K562 (cell line): Measurements from ENCODE around the gene SYNE2. TPM values are rescaled to one million over a fixed set of nuclear protein-coding genes. Genes with fewer than 3 reads are reported as not detected.

Source experiments
- ATAC-seq: fragments of 200-7000 bp; cut with Tn5 transposase; 3 replicates; pipeline ENCODE4 v1.9.1; 2020; ENCODE audit warnings: moderate library complexity
- BruUV-seq: library from RNA; stranded (reverse); fragments of 400-500 nt; replicated peaks from 2 replicates; lab custom pipeline; 2021; lab: Mats Ljungman, UMichigan
- CTCF ChIA-PET: fragments of 300-600 bp; formaldehyde crosslinking; extraction: SDS; loops from one replicate; lab custom pipeline; 2021; ENCODE audit warnings: low intra/inter-chr PET ratio; lab: Yijun Ruan, JAX
- POLR2A ChIA-PET: fragments of 300-600, 350-650 bp; sonication (Branson Sonifier 250); formaldehyde crosslinking; extraction: SDS; loops from one replicate; lab custom pipeline; 2021; ENCODE audit warnings: antibody characterized with exemption, inconsistent platforms; lab: Yijun Ruan, JAX
- DNase-seq, 4 experiments: peaks; one replicate each; pipeline versions ENCODE4 v3.0.0 to v3.0.0-alpha.2; 2011 to 2018; ENCODE audit warnings: low spot score in 3 of 4, mixed read lengths in 3 of 4; ENCODE audit errors: extremely low read depth in 1 of 4
- FAIRE-seq: peaks from 2 replicates; lab custom pipeline; 2011; peaks lifted over from hg19 to GRCh38; lab: Jason Lieb, UNC
- H2AFZ ChIP-seq: 2 replicates; pipeline ENCODE4 v1.6.0; 2011; ENCODE audit warnings: low read depth, low read length, control low read depth, inconsistent platforms
- H3K27ac ChIP-seq: fragments of 200-600 bp; 3 replicates; pipeline ENCODE4 v1.8.0; 2011; ENCODE audit warnings: low read depth, mild to moderate bottlenecking, control low read depth, inconsistent platforms, low read length, moderate library complexity, mixed read lengths; ENCODE audit errors: extremely low read depth
- H3K27me3 ChIP-seq, 2 experiments: fragments of 300-600 bp in 1 of 2; 2 replicates in 1 of 2; 3 replicates in 1 of 2; pipeline versions ENCODE4 v1.6.0 to v1.8.0; 2011; ENCODE audit warnings: inconsistent platforms in 2 of 2, low read length in 2 of 2, mild to moderate bottlenecking in 1 of 2, mixed read lengths in 1 of 2, moderate library complexity in 1 of 2; ENCODE audit not compliant: control insufficient read depth in 2 of 2, insufficient read depth in 2 of 2
- H3K36me3 ChIP-seq: fragments of 300-600 bp; 3 replicates; pipeline ENCODE4 v1.8.0; 2011; ENCODE audit warnings: mild to moderate bottlenecking, low read length, inconsistent platforms; ENCODE audit not compliant: control insufficient read depth, insufficient read depth
- H3K4me1 ChIP-seq, 2 experiments: fragments of 200-600 bp in 1 of 2; replicated peaks in 1 of 2; 2 replicates in 1 of 2; 3 replicates in 1 of 2; pipeline versions ENCODE4 v1.5.1 to v1.8.0; 2011; ENCODE audit warnings: inconsistent platforms in 2 of 2, low read length in 2 of 2, mild to moderate bottlenecking in 1 of 2, mixed read lengths in 1 of 2, moderate library complexity in 1 of 2; ENCODE audit not compliant: control insufficient read depth in 2 of 2, insufficient read depth in 2 of 2
- H3K4me2 ChIP-seq: 2 replicates; pipeline ENCODE4 v1.6.1; 2011; ENCODE audit warnings: low read length, control low read depth, inconsistent platforms, mixed read lengths; ENCODE audit not compliant: insufficient read depth
- H3K4me3 ChIP-seq: fragments of 200-600 bp; sonication (generic), shearing (Covaris generic); 2 replicates; pipeline ENCODE4 v1.5.1; 2016; ENCODE audit warnings: control low read depth, inconsistent platforms
- H3K79me2 ChIP-seq: fragments of 200-600 bp; 3 replicates; pipeline ENCODE4 v1.8.0; 2011; ENCODE audit warnings: low read length, inconsistent platforms; ENCODE audit not compliant: control insufficient read depth, insufficient read depth
- H3K9ac ChIP-seq, 2 experiments: 2 replicates each; pipeline versions ENCODE4 v1.6.0 to v1.6.1; 2011; ENCODE audit warnings: low read depth in 2 of 2, low read length in 2 of 2, control low read depth in 1 of 2, inconsistent platforms in 1 of 2, mild to moderate bottlenecking in 1 of 2, mixed read lengths in 1 of 2; ENCODE audit not compliant: insufficient read depth in 1 of 2
- H3K9me1 ChIP-seq: one replicate; pipeline ENCODE4 v1.6.0; 2011; ENCODE audit warnings: inconsistent platforms, mild to moderate bottlenecking, low read length, moderate library complexity; ENCODE audit not compliant: control insufficient read depth, insufficient read depth
- H3K9me3 ChIP-seq: replicated peaks from 2 replicates; pipeline ENCODE4 v1.5.1; 2011; ENCODE audit warnings: low read depth, low read length, inconsistent platforms; ENCODE audit not compliant: control insufficient read depth, insufficient read depth
- H4K20me1 ChIP-seq: replicated peaks from 2 replicates; pipeline ENCODE4 v1.6.1; 2011; ENCODE audit warnings: low read length, inconsistent platforms, mixed read lengths; ENCODE audit not compliant: control insufficient read depth, insufficient read depth
- DACH1 ChIP-seq: fragments of 450-650 bp; IDR thresholded peaks from 2 replicates; pipeline ENCODE4 v1.6.1; 2018; ENCODE audit not compliant: partially characterized antibody
- FOXA3 ChIP-seq, 2 experiments: fragments of 450-650 bp in 1 of 2; sonication (generic) in 1 of 2; formaldehyde crosslinking; IDR thresholded peaks in 1 of 2; conservative IDR thresholded peaks in 1 of 2; 2 replicates each; pipeline versions ENCODE4 v1.4.0 to v1.8.0; 2020 to 2022; ENCODE audit warnings: mild to moderate bottlenecking in 2 of 2, missing genetic modification reagents in 1 of 2
- GATA2 ChIP-seq: sonication (generic); formaldehyde crosslinking; IDR thresholded peaks from 2 replicates; pipeline ENCODE4 v1.4.0; 2020; ENCODE audit warnings: mild to moderate bottlenecking, missing genetic modification reagents
- IFI16 ChIP-seq: fragments of 250-450 bp; sonication (Bioruptor Pico); IDR thresholded peaks from 2 replicates; pipeline ENCODE4 v2.1.2; 2022; ENCODE audit warnings: mild to moderate bottlenecking, inconsistent platforms
- MAFK ChIP-seq: IDR thresholded peaks from 2 replicates; pipeline ENCODE4 v1.6.1; 2011; ENCODE audit warnings: low read length, improper control_type of control experiment
- MEF2A ChIP-seq: IDR thresholded peaks from 2 replicates; pipeline ENCODE4 v1.6.1; 2011; ENCODE audit warnings: low read depth, mild to moderate bottlenecking, low read length, moderate library complexity; ENCODE audit not compliant: control insufficient read depth
- MEF2D ChIP-seq: conservative IDR thresholded peaks from 2 replicates; pipeline ENCODE4 v1.6.1; 2016; ENCODE audit warnings: low read depth, missing genetic modification characterization, missing compliant biosample characterization
- MNT ChIP-seq, 2 experiments: fragments of 450-650 bp; conservative IDR thresholded peaks; 2 replicates each; pipeline ENCODE4 v1.6.1; 2017; ENCODE audit warnings: mild to moderate bottlenecking in 2 of 2, moderate library complexity in 2 of 2
- NFE2 ChIP-seq: IDR thresholded peaks from 2 replicates; pipeline ENCODE4 v1.6.1; 2014; ENCODE audit warnings: antibody characterized with exemption, low read depth
- NFE2L1 ChIP-seq: fragments of 450-650 bp; IDR thresholded peaks from 2 replicates; pipeline ENCODE4 v1.6.1; 2016; ENCODE audit warnings: missing genetic modification characterization, low read depth, mild to moderate bottlenecking, missing compliant biosample characterization, moderate library complexity, borderline replicate concordance
- NR3C1 ChIP-seq: sonication (generic); formaldehyde crosslinking; IDR thresholded peaks from 2 replicates; pipeline ENCODE4 v1.8.1; 2022; ENCODE audit warnings: missing genetic modification reagents
- RNF2 ChIP-seq: sonication (generic); IDR thresholded peaks from 2 replicates; pipeline ENCODE4 v1.6.1; 2016
- SAFB ChIP-seq: fragments of 200-400 bp; formaldehyde crosslinking; IDR thresholded peaks from 2 replicates; pipeline ENCODE4 v1.6.1; 2017; ENCODE audit warnings: low read depth, low read length, borderline replicate concordance
- SETDB1 ChIP-seq: IDR thresholded peaks from one replicate; pipeline ENCODE4 v1.6.1; 2012; ENCODE audit warnings: low read length, control low read depth, inconsistent platforms
- USF2 ChIP-seq: sonication (generic); formaldehyde crosslinking; IDR thresholded peaks from 2 replicates; pipeline ENCODE4 v1.5.0; 2020; ENCODE audit warnings: missing genetic modification reagents
- ZBTB1 ChIP-seq: sonication (generic); formaldehyde crosslinking; IDR thresholded peaks from 2 replicates; pipeline ENCODE4 v1.8.1; 2023; ENCODE audit warnings: missing genetic modification reagents, low read depth, mild to moderate bottlenecking, borderline replicate concordance
- ZNF561 ChIP-seq: fragments of 450-650 bp; formaldehyde crosslinking; conservative IDR thresholded peaks from 2 replicates; pipeline ENCODE4 v1.4.0; 2020; ENCODE audit warnings: mild to moderate bottlenecking, moderate library complexity
- ZNF764 ChIP-seq: fragments of 250-450 bp; sonication (Bioruptor Pico); IDR thresholded peaks from 2 replicates; pipeline ENCODE4 v1.4.0; 2020; ENCODE audit warnings: low read depth, mild to moderate bottlenecking, moderate library complexity
- ZNF785 ChIP-seq: fragments of 250-450 bp; sonication (Bioruptor Pico); IDR thresholded peaks from 2 replicates; pipeline ENCODE4 v1.4.0; 2020; ENCODE audit warnings: mild to moderate bottlenecking
- ZNF830 ChIP-seq: fragments of 250-450 bp; sonication (Bioruptor Pico); IDR thresholded peaks from 2 replicates; pipeline ENCODE4 v1.5.0; 2021; ENCODE audit warnings: mild to moderate bottlenecking
- WGBS: fragments of 100-300 bp; shearing (Covaris generic); methylation state at CpG from one replicate; pipeline ENCODE4 v1.1.6; 2016; ENCODE audit warnings: low coverage, mixed read lengths; ENCODE audit not compliant: insufficient coverage; ENCODE audit errors: missing lambda C conversion rate; 5-methylcytosine and 5-hydroxymethylcytosine counted together
- in situ Hi-C: fragments of 300-500 bp; cut with MboI; formaldehyde crosslinking; loops from 4 replicates; pipeline ENCODE4 v1.15.0; 2018; ENCODE audit warnings: inconsistent platforms, mixed read lengths
- intact Hi-C: fragments of 100-400 bp; cut with micrococcal nuclease; formaldehyde crosslinking; loops from 2 replicates; pipeline ENCODE4 v1.14.2; 2022
- polyA plus RNA-seq, 8 experiments: library from polyadenylated mRNA; depleted of rRNA in 4 of 8; stranded (reverse) in 5 of 8; unstranded in 3 of 8; fragments of >200 nt; fragmentation: Nextera tagmentation in 2 of 8; fragmentation: Illumina TruSeq in 1 of 8; extraction: Ambion mirVana in 2 of 8; extraction: Trizol in 1 of 8; gene quantifications; 2 replicates each; pipeline versions ENCODE4 v1.2.1 to v1.2.3, GENCODE V29; 2011 to 2014; ENCODE audit warnings: inconsistent platforms in 1 of 8, missing spikeins in 1 of 8
- total RNA-seq, 7 experiments: library from RNA; depleted of rRNA in 6 of 7; stranded (reverse); fragments of >200 nt in 6 of 7; fragmentation: Illumina TruSeq in 2 of 7; extraction: Trizol in 2 of 7; gene quantifications; 2 replicates each; pipeline versions ENCODE4 v1.2.1 to v1.2.3, GENCODE V29; 2011 to 2021; ENCODE audit warnings: low replicate concordance in 1 of 7

Gene SYNE2
- total and polyA plus RNA-seq, 9 of the 15 experiments (the other 6 are each of a cell fraction or from before 2014, with no cell fraction given), result 0.06 to 0.53 (median 0.11) TPM

- TF ChIP-seq USF2, result peak; percentile 6; the same call in 1 of the 2 replicates
- TF ChIP-seq SETDB1, result no peak
- peak; percentile 71 for TF ChIP-seq MAFK
- TF ChIP-seq GATA2 (CRISPR knock-in tag), result no peak
- peak; percentile 45; the same call in 1 of the 2 replicates for TF ChIP-seq NFE2
- TF ChIP-seq MEF2A, result no peak
- TF ChIP-seq MNT (conservative IDR thresholded peaks at IDR 0.05), result peak in 1 of 2 experiments; percentile 54; a peak in 2 of 4 replicates
Measured at GRCh38 chr14:64220466-64220865, 367.7 kb downstream of the SYNE2 start (continued).

- Histone ChIP-seq H3K9me3 (no peaks in the 10 kb centered on the region), H3K27ac (no peak overlapping the region), H3K27me3 (no peaks in the 10 kb centered on the region), H3K79me2 (no peaks in the 10 kb centered on the region), H3K4me3 (no peak overlapping the region), H3K36me3 (no peaks in the 10 kb centered on the region), H2AFZ (no peak overlapping the region), H3K9me1 (no peaks in the 10 kb centered on the region), H3K4me2 (no peak overlapping the region), H4K20me1 (no peaks in the 10 kb centered on the region), H3K4me1 (peaks cover 4 to 7% of the 10 kb centered on the region in 2 experiments; a peak in 4 of 5 replicates), H3K9ac (no peak overlapping the region)
- no peak for FAIRE-seq
- no peak for ATAC-seq
- no peak for DNase-seq
- 85% methylated on average over 11 of the region's 14 CpGs for WGBS
- intact Hi-C loops, result loop anchor here (5.0 kb wide), 1 partner anchor 71 kb away; the partner anchor contains the start of gene ESR2
- in situ Hi-C loops, result no loop called here
- ChIA-PET POLR2A (interaction anchor here (1.2 kb wide), 1 partner anchor 9 kb away, joined by 3 read pairs; no protein-coding TSS in a partner anchor), CTCF (no interaction called here)
- no TSS peak for BruUV-seq
- no peak for TF ChIP-seq IFI16 (CRISPR knock-in tag)
- TF ChIP-seq FOXA3 (CRISPR knock-in tag; conservative IDR thresholded peaks at IDR 0.05 in 1 of 2, IDR thresholded peaks at IDR 0.05 in 1 of 2), result no peak
- no peak for TF ChIP-seq MEF2D (tag)
- no peak for TF ChIP-seq RNF2
- no peak for TF ChIP-seq ZNF764 (CRISPR knock-in tag)
- TF ChIP-seq DACH1, result no peak
- no peak for TF ChIP-seq ZBTB1 (CRISPR knock-in tag)
- TF ChIP-seq ZNF830 (CRISPR knock-in tag), result no peak
- TF ChIP-seq ZNF561, result no peak
- TF ChIP-seq ZNF785 (CRISPR knock-in tag), result no peak
- no peak for TF ChIP-seq NFE2L1 (tag)
- no peak for TF ChIP-seq SAFB
- TF ChIP-seq NR3C1 (CRISPR knock-in tag), result no peak
Measured at GRCh38 chr14:64221391-64222003, 368.7 kb downstream of the SYNE2 start.
